ENCODE measurements around the gene MYOG.

DNA sequence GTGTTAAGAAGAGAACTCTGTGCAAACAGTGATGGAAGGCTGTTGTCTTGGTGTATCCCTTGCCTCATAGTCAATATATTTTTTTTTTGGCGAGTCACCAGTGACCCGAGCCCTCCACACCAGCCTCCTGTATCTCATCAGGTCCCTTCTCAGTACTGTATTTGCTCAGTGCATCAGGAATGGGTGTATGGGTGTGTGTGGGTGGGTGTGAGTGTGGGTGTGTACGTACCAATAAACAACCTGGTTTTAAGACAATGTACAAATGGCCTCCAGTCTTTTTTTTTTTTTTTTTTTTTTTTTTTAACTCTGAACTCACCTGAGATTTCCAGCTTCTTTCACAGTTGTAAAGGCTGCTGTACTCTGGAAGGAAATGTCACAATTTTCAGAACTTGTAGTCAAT, 7.3 kb downstream of the MYOG start:
- TF ChIP-seq, protein P1, sequence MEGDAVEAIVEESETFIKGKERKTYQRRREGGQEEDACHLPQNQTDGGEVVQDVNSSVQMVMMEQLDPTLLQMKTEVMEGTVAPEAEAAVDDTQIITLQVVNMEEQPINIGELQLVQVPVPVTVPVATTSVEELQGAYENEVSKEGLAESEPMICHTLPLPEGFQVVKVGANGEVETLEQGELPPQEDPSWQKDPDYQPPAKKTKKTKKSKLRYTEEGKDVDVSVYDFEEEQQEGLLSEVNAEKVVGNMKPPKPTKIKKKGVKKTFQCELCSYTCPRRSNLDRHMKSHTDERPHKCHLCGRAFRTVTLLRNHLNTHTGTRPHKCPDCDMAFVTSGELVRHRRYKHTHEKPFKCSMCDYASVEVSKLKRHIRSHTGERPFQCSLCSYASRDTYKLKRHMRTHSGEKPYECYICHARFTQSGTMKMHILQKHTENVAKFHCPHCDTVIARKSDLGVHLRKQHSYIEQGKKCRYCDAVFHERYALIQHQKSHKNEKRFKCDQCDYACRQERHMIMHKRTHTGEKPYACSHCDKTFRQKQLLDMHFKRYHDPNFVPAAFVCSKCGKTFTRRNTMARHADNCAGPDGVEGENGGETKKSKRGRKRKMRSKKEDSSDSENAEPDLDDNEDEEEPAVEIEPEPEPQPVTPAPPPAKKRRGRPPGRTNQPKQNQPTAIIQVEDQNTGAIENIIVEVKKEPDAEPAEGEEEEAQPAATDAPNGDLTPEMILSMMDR (conservative IDR thresholded peaks at IDR 0.05; ENCODE audit: low read depth, low read length): no peak
- TF ChIP-seq MAFK (IDR thresholded peaks at IDR 0.05; ENCODE audit: low read depth, low read length) (no peak), RFX5 (IDR thresholded peaks at IDR 0.05; ENCODE audit: low read depth, low read length) (no peak)

All from IMR-90 (cell line).